Fibroblast of pulmonary artery (primary cell): Measurements from ENCODE around the gene VTI1A.

Experiments used
- DNase-seq: peaks from one replicate; pipeline ENCODE4 v3.0.0-alpha.2; 2010; ENCODE audit warnings: low read depth
- H3K4me3 ChIP-seq: replicated peaks from 2 replicates; pipeline ENCODE4 v1.5.1; 2011; ENCODE audit warnings: low read depth, mild to moderate bottlenecking, control low read depth, low read length, moderate library complexity
- CTCF ChIP-seq: IDR thresholded peaks from 2 replicates; pipeline ENCODE4 v1.5.1; 2011; ENCODE audit warnings: mild to moderate bottlenecking, control low read depth, low read length, inconsistent platforms; ENCODE audit errors: missing control alignments

VTI1A gene

GRCh38 chr10:112701211-112701877 is 254.3 kb downstream of the VTI1A start:
- DNase-seq = no peak
- TF ChIP-seq CTCF = no peak
- H3K4me3 ChIP-seq = no peak overlapping the region

- H3K4me3 ChIP-seq = no peak overlapping the region
- DNase-seq = no peak
- TF ChIP-seq CTCF = no peak
Measured at GRCh38 chr10:112701878-112702255, 254.9 kb downstream of the VTI1A start.

GRCh38 chr10:112706577-112706976 is 259.6 kb downstream of the VTI1A start:
- no peak for TF ChIP-seq CTCF
- no peak for DNase-seq
- H3K4me3 ChIP-seq = no peak overlapping the region

- no peak overlapping the region for H3K4me3 ChIP-seq
- no peak for DNase-seq
- TF ChIP-seq CTCF = no peak
Measured at GRCh38 chr10:112708461-112708860, 261.4 kb downstream of the VTI1A start.

GRCh38 chr10:112710528-112710927 is 263.5 kb downstream of the VTI1A start:
- no peak for DNase-seq
- no peak for TF ChIP-seq CTCF
- H3K4me3 ChIP-seq = no peak overlapping the region

- no peak for DNase-seq
- no peak overlapping the region for H3K4me3 ChIP-seq
- TF ChIP-seq CTCF = no peak
Measured at GRCh38 chr10:112711366-112711765, 264.4 kb downstream of the VTI1A start.

GRCh38 chr10:112712536-112712935 is 265.5 kb downstream of the VTI1A start:
- no peak for DNase-seq
- no peak for TF ChIP-seq CTCF

More at GRCh38 chr10:112712536-112712935, 265.5 kb downstream of the VTI1A start:
- no peak overlapping the region for H3K4me3 ChIP-seq
